ENCODE measurements around the gene REEP6.

GRCh38 chr19:1469255-1470054 lies 21.5 kb upstream of the REEP6 start:
- no peak for TF ChIP-seq TAF1 (IDR thresholded peaks at IDR 0.05; ENCODE audit: borderline replicate concordance, insufficient read depth, low read length)
- no peak for TF ChIP-seq POLR2AphosphoS5 (IDR thresholded peaks at IDR 0.05; ENCODE audit: low read depth, low read length)
- TF ChIP-seq SIN3A (IDR thresholded peaks at IDR 0.05; ENCODE audit: borderline replicate concordance, insufficient read depth, low read length), result no peak
